OCI-LY3 (cell line): ENCODE measurements around the gene TIMM21.

Experiments
- CTCF ChIP-seq: fragments of 200-600, 300-600 bp; sonication (generic); IDR thresholded peaks from 2 replicates; pipeline ENCODE4 v1.5.1; 2014; ENCODE audit warnings: antibody characterized with exemption, low read length, low read depth
- EZH2phosphoT487 ChIP-seq: fragments of 200-600 bp; shearing (Covaris generic); IDR thresholded peaks from 2 replicates; pipeline ENCODE4 v1.6.1; 2018; ENCODE audit warnings: antibody characterized with exemption, mixed run types, low read depth

GRCh38 chr18:74126684-74127655 is 21.4 kb upstream of the TIMM21 start:
- TF ChIP-seq CTCF (no peak), EZH2phosphoT487 (no peak)
